GM19023 (cell line): ENCODE data around the gene ZNF410.
"Not testable (repeated sequence)": the region's sequence is repeated elsewhere in the genome, so short reads cannot be mapped to it uniquely, and the experiment has no call there.

Source experiments
- ATAC-seq: cut with Tn5 transposase; IDR thresholded peaks from one replicate; pipeline ENCODE4 v1.9.1; 2021; ENCODE audit warnings: mild to moderate bottlenecking, moderate library complexity; ENCODE audit not compliant: unreplicated experiment

The ZNF410 gene

GRCh38 chr14:73886449-73887317 lies at the start of gene ZNF410:
TSS of gene ZNF410 (plus strand) at chr14:73886859. CDS start at chr14:73892176, 5,317 bp downstream.
- ATAC-seq = peak; percentile 94

- not testable (repeated sequence) for ATAC-seq
These were observed 48.2 kb upstream of the ZNF410 start for GRCh38 chr14:73838293-73839034.

DNA sequence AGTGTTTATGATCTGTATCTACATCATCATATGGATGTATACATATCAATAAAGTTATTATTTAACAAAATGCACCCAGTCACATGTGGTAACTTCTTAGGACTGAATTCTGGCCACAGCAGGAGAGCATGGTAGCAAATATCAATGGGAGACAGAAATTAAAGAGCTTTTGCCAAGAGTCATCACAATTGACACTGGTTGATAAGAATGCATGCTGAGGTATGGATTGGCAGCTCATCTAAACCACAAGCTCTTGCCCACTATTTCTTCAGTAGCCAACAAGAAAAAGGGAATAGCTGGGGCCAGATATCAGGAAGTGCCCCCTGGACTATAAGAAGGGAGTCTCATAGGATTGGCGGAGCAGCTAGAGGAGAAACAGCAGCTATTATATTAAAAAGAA lies 44.5 kb upstream of the ZNF410 start:
- ATAC-seq = no peak

DNA sequence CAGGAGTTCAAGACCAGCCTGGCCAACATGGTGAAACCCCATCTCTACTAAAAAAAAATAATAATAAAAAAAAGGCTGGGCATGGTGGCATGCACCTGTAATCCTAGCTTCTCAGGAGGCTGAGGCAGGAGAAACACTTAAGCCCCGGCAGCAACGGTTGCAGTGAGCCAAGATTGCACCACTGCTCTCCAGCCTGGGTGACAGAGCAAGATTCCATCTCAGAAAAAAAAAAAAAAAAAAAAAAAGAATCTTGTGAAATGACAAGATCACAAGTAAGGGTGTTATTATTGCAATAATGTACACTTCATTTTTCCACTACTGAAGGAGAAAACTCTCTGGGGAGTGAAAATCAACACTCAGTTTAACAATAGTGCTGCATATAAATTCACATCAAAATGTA lies 43.8 kb upstream of the ZNF410 start:
- ATAC-seq = no peak

DNA sequence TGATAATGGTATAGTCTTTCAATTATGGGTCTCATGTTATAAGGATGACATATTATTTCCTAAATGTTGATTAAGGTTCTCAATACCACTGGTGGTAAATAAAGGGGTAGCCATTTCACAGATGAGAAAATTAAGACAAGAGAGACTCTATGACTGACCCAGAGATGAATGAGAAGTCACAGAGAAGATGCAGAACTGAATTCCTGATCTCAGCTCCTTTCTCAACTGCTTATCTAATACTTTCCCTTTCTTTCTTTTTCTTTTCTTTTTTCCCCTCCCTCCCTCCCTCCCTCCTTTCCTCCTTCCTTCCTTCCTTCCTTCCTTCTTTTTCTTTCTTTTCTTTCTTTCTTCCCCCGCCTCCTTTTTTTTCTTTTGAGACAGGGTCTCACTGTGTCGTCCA lies 43.4 kb upstream of the ZNF410 start:
- no peak for ATAC-seq

- no peak for ATAC-seq
These were observed 39.7 kb upstream of the ZNF410 start for GRCh38 chr14:73846947-73847346.

DNA sequence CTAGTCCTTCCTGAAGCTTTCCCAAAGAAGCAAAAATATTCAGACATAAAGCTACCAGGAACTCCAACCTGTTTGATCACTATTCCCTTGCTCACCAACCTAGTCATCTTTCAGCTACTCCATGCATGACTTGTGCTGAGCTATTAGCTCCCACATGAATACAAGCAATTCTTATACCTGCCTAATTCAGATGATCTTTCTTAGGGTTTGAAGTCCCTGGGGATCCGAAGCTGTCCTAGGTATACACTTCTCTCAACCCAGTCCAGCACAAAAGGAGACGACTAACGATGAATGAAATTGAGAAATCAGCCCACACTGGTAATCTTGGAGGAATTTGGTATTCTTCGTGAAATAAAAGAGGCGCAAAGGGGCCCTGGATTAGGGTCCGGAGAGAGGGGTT lies 35.7 kb upstream of the ZNF410 start:
- ATAC-seq = no peak

GRCh38 chr14:73851567-73852382 lies 34.9 kb upstream of the ZNF410 start, which contains the start of gene PTGR2:
TSS of gene PTGR2 (plus strand) at chr14:73851831. CDS start at chr14:73858863, 7,032 bp downstream.
- peak; percentile 92 for ATAC-seq

GRCh38 chr14:73859145-73859544 lies 27.5 kb upstream of the ZNF410 start:
- no peak for ATAC-seq

DNA sequence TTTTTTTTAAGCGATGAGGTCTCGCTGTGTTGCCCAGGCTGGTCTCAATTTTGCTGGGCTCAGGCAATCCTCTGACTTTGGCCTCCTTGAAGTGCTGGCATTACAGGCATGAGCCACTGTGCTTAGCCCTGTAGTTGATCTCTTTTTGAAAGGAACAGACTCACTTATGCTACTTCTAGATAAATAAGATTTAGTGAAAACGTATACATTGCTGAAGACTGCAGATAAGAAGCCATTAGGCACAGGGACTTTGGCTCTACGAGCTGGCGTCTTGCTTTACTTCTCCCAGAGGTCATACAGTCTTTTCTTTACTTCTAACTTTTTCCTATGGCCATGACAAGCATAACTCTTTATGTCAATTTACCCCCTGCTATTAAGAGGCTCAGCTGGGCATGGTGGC lies 25.6 kb upstream of the ZNF410 start:
- ATAC-seq = no peak

DNA sequence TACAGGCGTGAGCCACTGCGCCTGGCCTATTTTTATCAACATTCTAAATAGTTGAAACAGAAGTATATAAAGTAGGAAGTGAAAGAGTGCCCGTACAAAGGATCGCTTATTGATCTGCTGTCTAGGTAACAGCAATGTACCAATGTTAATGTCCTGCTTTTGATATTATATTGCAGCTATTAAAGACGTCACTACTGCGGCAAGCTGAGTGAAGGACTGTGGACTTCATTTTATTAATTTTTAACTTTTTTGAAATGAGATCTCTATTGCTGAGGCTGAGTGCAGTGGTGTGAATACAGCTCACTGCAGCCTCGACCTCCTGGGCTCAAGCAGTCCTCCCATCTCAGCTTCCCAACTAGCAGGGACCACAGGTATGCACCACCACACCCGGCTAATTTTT lies 24.2 kb upstream of the ZNF410 start:
- no peak for ATAC-seq

DNA sequence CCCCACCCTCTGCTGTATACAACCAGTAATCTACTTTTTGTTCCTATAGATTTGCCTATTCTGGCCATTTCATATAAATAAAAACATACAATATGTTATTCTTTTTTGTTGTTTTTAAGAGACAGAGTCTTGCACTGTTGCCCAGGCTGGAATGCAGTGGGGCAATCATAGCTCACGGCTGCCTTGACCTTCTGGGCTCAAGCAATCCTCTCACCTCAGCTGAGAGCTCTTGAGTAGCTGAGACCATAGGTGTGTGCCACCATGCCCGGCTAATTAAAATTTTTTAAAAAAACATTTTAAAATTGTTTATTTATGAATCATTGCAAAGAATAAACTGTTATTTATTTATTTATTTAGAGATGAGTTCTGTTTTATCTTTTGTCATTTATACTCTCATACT lies 23.4 kb upstream of the ZNF410 start:
- ATAC-seq = no peak

DNA sequence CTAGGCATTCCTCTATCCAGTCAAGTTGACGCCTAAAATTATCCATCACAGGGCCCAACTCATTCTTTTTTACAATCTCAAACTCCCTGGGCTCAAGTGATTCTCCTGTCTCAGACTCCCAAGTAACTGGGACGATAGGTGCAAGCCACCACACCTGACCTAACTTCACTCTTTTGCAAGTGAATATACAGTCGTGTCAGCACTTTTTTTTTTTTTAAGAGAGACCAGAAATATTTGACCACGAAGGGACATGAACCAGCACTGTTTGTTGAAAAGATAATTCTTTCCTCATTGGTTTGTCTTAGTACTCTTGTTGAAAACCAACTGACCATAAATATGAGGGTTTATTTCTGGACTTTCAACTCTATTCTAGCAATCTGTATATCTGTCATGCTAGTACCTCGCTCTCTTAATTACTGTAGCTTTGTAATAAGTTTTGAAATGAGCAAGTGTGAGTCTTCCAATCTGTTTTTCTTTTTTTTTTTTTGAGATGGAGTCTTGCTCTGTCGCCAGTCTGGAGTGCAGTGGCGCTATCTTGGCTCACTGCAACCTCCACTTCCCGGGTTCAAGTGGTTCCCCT lies 21.0 kb upstream of the ZNF410 start:
- ATAC-seq = no peak

DNA sequence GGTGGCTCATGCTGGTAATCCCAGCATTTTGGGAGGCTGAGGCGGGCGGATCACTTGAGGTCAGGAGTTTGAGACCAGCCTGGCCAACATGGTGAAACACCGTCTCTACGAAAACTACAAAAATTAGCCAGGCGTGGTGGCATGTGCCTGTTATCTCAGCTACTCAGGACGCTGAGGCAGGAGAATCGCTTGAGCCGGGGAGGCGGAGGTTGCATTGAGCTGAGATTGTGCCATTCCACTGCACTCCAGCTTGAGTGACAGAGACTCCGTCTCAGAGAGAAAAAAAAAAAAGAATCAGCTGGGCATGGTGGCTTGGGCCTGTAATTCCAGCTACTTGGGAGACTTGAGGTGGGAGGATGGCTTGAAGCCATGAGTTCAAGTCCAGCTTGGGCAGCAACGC lies 16.9 kb upstream of the ZNF410 start:
- ATAC-seq = not testable (repeated sequence)

DNA sequence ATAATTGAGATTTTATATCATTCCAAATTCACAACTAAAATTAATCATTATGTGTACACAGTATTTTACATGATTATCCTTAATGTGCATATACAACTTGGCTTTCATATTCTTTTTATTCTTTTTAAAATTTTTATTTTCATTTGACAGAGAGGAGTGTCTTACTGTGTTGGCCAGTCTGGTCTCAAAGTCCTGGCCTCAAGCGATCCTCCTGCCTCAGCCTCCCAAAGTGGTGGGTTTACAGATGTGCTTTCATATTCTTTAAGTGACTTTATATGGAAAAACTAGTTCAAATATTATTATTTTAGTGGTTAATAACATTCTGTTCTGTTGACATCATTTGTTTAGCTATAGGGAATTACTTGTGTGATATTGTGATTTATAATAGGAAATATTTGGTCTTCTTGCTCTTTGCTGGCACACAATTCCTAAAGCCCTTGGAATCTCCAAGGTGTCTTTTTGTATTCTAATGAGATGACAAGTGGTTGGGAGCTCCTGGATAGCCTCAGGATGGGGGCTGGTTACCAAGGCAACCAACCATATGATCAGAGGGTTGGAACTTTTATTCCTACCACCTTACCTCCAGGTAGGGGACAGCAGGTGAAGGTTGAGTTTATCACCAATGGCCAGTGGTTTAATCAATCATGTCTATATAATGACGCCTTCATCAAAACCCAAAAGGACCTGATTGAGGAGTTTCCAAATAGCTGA lies 16.0 kb upstream of the ZNF410 start:
- no peak for ATAC-seq

- ATAC-seq = no peak
These were observed 13.0 kb upstream of the ZNF410 start for GRCh38 chr14:73873660-73874059.

- no peak for ATAC-seq
These were observed 8.9 kb upstream of the ZNF410 start for GRCh38 chr14:73877790-73878189.

DNA sequence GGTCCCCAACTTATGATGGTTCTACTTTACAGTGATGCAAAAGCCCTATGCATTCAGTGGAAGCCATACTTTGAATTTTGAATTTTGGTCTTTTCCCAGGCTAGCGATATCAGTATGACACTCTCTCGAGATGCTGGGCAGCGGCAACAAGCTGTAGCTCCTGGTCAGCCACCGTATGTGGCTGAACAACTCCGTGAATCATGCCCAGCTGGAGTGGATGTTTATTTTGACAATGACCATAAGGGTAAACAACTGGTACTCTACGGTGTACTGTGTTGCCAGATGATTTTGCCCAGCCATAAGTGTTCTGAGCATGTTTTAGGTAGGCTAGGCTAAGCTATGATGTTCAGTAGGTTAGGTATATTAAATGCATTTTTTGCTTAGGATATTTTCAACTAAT lies 8.2 kb upstream of the ZNF410 start:
- ATAC-seq = no peak

GRCh38 chr14:73879027-73879426 lies 7.6 kb upstream of the ZNF410 start:
- ATAC-seq = no peak
